ENCODE results near the gene ZNRF3.
"Not testable (repeated sequence)": the region's sequence is repeated elsewhere in the genome, so short reads cannot be mapped to it uniquely, and the experiment has no call there.

ZNRF3 gene

GRCh38 chr22:29003552-29003951 lies 120.2 kb downstream of the ZNRF3 start:
- DNase-seq (ENCODE audit: low read depth in 3 of 3, low spot score in 1 of 3), result no peak

- DNase-seq (ENCODE audit: low read depth in 3 of 3, low spot score in 1 of 3), result no peak
Measured at GRCh38 chr22:29003975-29004646, 120.7 kb downstream of the ZNRF3 start.

- DNase-seq (ENCODE audit: low read depth in 3 of 3, low spot score in 1 of 3), result no peak
Measured at GRCh38 chr22:29004647-29005371, 121.4 kb downstream of the ZNRF3 start.

GRCh38 chr22:29005754-29006153 lies 122.4 kb downstream of the ZNRF3 start:
- DNase-seq (ENCODE audit: low read depth in 3 of 3, low spot score in 1 of 3), result not testable (repeated sequence)

GRCh38 chr22:29006346-29006745 lies 123.0 kb downstream of the ZNRF3 start:
- no peak for DNase-seq (ENCODE audit: low read depth in 3 of 3, low spot score in 1 of 3)

- no peak for DNase-seq (ENCODE audit: low read depth in 3 of 3, low spot score in 1 of 3)
Measured at GRCh38 chr22:29009148-29009547, 125.8 kb downstream of the ZNRF3 start.

- no peak for DNase-seq (ENCODE audit: low read depth in 3 of 3, low spot score in 1 of 3)
Measured at GRCh38 chr22:29011240-29012100, 128.1 kb downstream of the ZNRF3 start.

- no peak for DNase-seq (ENCODE audit: low read depth in 3 of 3, low spot score in 1 of 3)
Measured at GRCh38 chr22:29012101-29012433, 128.7 kb downstream of the ZNRF3 start.

- no peak for DNase-seq (ENCODE audit: low read depth in 3 of 3, low spot score in 1 of 3)
Measured at GRCh38 chr22:29012952-29013351, 129.6 kb downstream of the ZNRF3 start.

GRCh38 chr22:29014293-29014692 lies 130.9 kb downstream of the ZNRF3 start:
- DNase-seq (ENCODE audit: low read depth in 3 of 3, low spot score in 1 of 3), result no peak

GRCh38 chr22:29014773-29015172 lies 131.4 kb downstream of the ZNRF3 start:
- DNase-seq (ENCODE audit: low read depth in 3 of 3, low spot score in 1 of 3), result no peak

GRCh38 chr22:29016067-29016938 lies 132.9 kb downstream of the ZNRF3 start:
- DNase-seq (ENCODE audit: low read depth in 3 of 3, low spot score in 1 of 3), result no peak

GRCh38 chr22:29018293-29019189 lies 135.2 kb downstream of the ZNRF3 start:
- no peak for DNase-seq (ENCODE audit: low read depth in 3 of 3, low spot score in 1 of 3)

- DNase-seq (ENCODE audit: low read depth in 3 of 3, low spot score in 1 of 3), result no peak
Measured at GRCh38 chr22:29022101-29022817, 138.9 kb downstream of the ZNRF3 start.

- no peak for DNase-seq (ENCODE audit: low read depth in 3 of 3, low spot score in 1 of 3)
Measured at GRCh38 chr22:29023172-29023796, 139.9 kb downstream of the ZNRF3 start.

GRCh38 chr22:29026579-29026978 lies 143.2 kb downstream of the ZNRF3 start:
- no peak for DNase-seq (ENCODE audit: low read depth in 3 of 3, low spot score in 1 of 3)

GRCh38 chr22:29028468-29028867 lies 145.1 kb downstream of the ZNRF3 start:
- no peak for DNase-seq (ENCODE audit: low read depth in 3 of 3, low spot score in 1 of 3)

- DNase-seq (ENCODE audit: low read depth in 3 of 3, low spot score in 1 of 3), result no peak
Measured at GRCh38 chr22:29029202-29030000, 146.0 kb downstream of the ZNRF3 start.

Measured in stimulated activated CD4-positive, alpha-beta T cell treated with anti-CD3 and anti-CD28 coated beads, TNF-alpha, amount 100 ng/mL, for 1 hour (primary cell).